ENCODE measurements around the gene EXOC7. TPM values are rescaled to one million over a fixed set of nuclear protein-coding genes. Genes with fewer than 3 reads are reported as not detected.

Gene EXOC7
- total RNA-seq, 1 donor from 2014 or later = 125 TPM

Small RNAs within 50 kb of the gene (microRNA-seq; reads per million reads assigned to microRNA genes)
- 3.6 reads per million, percentile 4 among the genes with 10 or more reads in this experiment for gene MIR6868

Other genes starting within 250 kb of the EXOC7 start
- gene WBP2, start 248.5 kb downstream of the EXOC7 start, total RNA-seq = 156 TPM
- gene TRIM47, start 225.2 kb downstream of the EXOC7 start, total RNA-seq = 50.7 TPM
- gene TRIM65, start 206.8 kb downstream of the EXOC7 start, total RNA-seq = 24.7 TPM
- gene MRPL38, start 198.9 kb downstream of the EXOC7 start, total RNA-seq = 73.6 TPM
- 18.5 TPM for gene FBF1, start 162.7 kb downstream of the EXOC7 start, total RNA-seq
- 64.6 TPM for gene ACOX1, start 124.6 kb downstream of the EXOC7 start, total RNA-seq
- gene TEN1, start 124.5 kb downstream of the EXOC7 start, total RNA-seq = 8.1 TPM
- gene CDK3, start 102.9 kb downstream of the EXOC7 start, total RNA-seq = 5.2 TPM
- gene EVPL, start 76.5 kb downstream of the EXOC7 start, total RNA-seq = 1.2 TPM
- gene SRP68, start 31.3 kb downstream of the EXOC7 start, total RNA-seq = 65.1 TPM
- not detected for gene GALR2, start 29.0 kb downstream of the EXOC7 start, total RNA-seq
- gene ZACN, start 24.6 kb downstream of the EXOC7 start, total RNA-seq = not detected
- 0.40 TPM for gene FOXJ1, start 37.5 kb upstream of the EXOC7 start, total RNA-seq
- 15.8 TPM for gene RNF157, start 136.7 kb upstream of the EXOC7 start, total RNA-seq
- 38.4 TPM for gene UBALD2, start 161.6 kb upstream of the EXOC7 start, total RNA-seq
- 4.1 TPM for gene QRICH2, start 204.5 kb upstream of the EXOC7 start, total RNA-seq